ENCODE measurements around the gene CABLES2. TPM values are rescaled to one million over a fixed set of nuclear protein-coding genes. Genes with fewer than 3 reads are reported as not detected.
A peak's percentile ranks its signal among the peaks of the same experiment; 100 is the strongest.

The CABLES2 gene
- total and polyA plus RNA-seq, 9 of the 15 experiments (the other 6 are each of a cell fraction or from before 2014, with no cell fraction given) = 0.46 to 4.2 (median 1.6) TPM

- TF ChIP-seq CEBPG (CRISPR knock-in tag; IDR thresholded peaks at IDR 0.05) (peak; percentile 38; the same call in 1 of the 2 replicates), CEBPG (tag; conservative IDR thresholded peaks at IDR 0.05 in 1 of 2, IDR thresholded peaks at IDR 0.05 in 1 of 2) (no peak), ZBTB7A (IDR thresholded peaks at IDR 0.05; ENCODE audit: borderline replicate concordance, control insufficient read depth, low read depth, low read length) (peak; percentile 83), ZNF76 (CRISPR knock-in tag; IDR thresholded peaks at IDR 0.05; ENCODE audit: borderline replicate concordance) (no peak), STAG1 (CRISPR knock-in tag; IDR thresholded peaks at IDR 0.05; ENCODE audit: borderline replicate concordance) (peak; percentile 89), BHLHE40 (IDR thresholded peaks at IDR 0.05; ENCODE audit: low read length) (0 out of 2 replicates have a peak, but pooled peaks have one; percentile 2)
- TF ChIP-seq, protein P1, sequence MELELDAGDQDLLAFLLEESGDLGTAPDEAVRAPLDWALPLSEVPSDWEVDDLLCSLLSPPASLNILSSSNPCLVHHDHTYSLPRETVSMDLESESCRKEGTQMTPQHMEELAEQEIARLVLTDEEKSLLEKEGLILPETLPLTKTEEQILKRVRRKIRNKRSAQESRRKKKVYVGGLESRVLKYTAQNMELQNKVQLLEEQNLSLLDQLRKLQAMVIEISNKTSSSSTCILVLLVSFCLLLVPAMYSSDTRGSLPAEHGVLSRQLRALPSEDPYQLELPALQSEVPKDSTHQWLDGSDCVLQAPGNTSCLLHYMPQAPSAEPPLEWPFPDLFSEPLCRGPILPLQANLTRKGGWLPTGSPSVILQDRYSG (tag; conservative IDR thresholded peaks at IDR 0.05; ENCODE audit: low read depth) = no peak
- TF ChIP-seq, protein P2, sequence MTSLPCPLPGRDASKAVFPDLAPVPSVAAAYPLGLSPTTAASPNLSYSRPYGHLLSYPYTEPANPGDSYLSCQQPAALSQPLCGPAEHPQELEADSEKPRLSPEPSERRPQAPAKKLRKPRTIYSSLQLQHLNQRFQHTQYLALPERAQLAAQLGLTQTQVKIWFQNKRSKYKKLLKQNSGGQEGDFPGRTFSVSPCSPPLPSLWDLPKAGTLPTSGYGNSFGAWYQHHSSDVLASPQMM (CRISPR knock-in tag; IDR thresholded peaks at IDR 0.05) = no peak
- TF ChIP-seq, protein P3, sequence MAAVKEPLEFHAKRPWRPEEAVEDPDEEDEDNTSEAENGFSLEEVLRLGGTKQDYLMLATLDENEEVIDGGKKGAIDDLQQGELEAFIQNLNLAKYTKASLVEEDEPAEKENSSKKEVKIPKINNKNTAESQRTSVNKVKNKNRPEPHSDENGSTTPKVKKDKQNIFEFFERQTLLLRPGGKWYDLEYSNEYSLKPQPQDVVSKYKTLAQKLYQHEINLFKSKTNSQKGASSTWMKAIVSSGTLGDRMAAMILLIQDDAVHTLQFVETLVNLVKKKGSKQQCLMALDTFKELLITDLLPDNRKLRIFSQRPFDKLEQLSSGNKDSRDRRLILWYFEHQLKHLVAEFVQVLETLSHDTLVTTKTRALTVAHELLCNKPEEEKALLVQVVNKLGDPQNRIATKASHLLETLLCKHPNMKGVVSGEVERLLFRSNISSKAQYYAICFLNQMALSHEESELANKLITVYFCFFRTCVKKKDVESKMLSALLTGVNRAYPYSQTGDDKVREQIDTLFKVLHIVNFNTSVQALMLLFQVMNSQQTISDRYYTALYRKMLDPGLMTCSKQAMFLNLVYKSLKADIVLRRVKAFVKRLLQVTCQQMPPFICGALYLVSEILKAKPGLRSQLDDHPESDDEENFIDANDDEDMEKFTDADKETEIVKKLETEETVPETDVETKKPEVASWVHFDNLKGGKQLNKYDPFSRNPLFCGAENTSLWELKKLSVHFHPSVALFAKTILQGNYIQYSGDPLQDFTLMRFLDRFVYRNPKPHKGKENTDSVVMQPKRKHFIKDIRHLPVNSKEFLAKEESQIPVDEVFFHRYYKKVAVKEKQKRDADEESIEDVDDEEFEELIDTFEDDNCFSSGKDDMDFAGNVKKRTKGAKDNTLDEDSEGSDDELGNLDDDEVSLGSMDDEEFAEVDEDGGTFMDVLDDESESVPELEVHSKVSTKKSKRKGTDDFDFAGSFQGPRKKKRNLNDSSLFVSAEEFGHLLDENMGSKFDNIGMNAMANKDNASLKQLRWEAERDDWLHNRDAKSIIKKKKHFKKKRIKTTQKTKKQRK (IDR thresholded peaks at IDR 0.05; ENCODE audit: borderline replicate concordance, low read depth, low read length) = no peak
Observed at GRCh38 chr20:62409931-62410745, 3.1 kb upstream of the CABLES2 start (continued).

Measured in K562 (cell line).